SK-N-MC (cell line): Measurements from ENCODE around the gene C14orf132.

Experiments used
- EZH2 ChIP-seq: fragments of 200-600 bp; sonication (generic); IDR thresholded peaks from one replicate; pipeline ENCODE4 v1.6.1; 2017; ENCODE audit warnings: antibody characterized with exemption
- POLR2AphosphoS5 ChIP-seq: IDR thresholded peaks from 2 replicates; pipeline ENCODE4 v1.6.1; 2012; ENCODE audit warnings: mild to moderate bottlenecking, low read depth, low read length, borderline replicate concordance

GRCh38 chr14:96105089-96105925 lies 66.1 kb downstream of the C14orf132 start:
- no peak for TF ChIP-seq EZH2
- no peak for TF ChIP-seq POLR2AphosphoS5
